Measurements from ENCODE around the gene CEP57L1.
"Not testable (repeated sequence)": the region's sequence is repeated elsewhere in the genome, so short reads cannot be mapped to it uniquely, and the experiment has no call there.

The CEP57L1 gene

GRCh38 chr6:109179507-109179906, 84.2 kb downstream of the CEP57L1 start:
- DNase-seq = no peak

- DNase-seq = no peak
Measured at GRCh38 chr6:109182578-109182977, 87.3 kb downstream of the CEP57L1 start.

- peak; percentile 47 for DNase-seq
Measured at GRCh38 chr6:109183109-109183650, 87.9 kb downstream of the CEP57L1 start.

- DNase-seq = no peak
Measured at GRCh38 chr6:109184638-109185037, 89.3 kb downstream of the CEP57L1 start.

DNA sequence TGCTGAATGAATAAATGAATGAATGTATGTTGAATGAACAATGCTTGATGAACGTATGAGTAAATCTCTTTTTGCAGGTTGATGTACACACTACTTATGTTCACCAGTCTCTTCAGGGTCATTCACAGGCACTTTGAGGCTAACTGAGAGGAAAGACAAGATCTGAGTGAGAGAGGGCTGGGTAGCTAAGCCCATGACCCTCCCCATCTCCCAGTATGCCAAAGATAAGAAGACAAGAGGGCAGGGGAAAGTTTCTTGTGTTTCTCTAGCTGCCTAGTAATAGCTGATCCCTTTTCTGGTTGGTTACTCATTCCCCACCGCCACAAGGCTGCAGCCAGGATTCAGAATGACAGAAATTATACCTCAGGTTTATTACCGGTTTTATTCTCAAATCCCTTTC, 90.7 kb downstream of the CEP57L1 start:
- peak; percentile 61 for DNase-seq

DNA sequence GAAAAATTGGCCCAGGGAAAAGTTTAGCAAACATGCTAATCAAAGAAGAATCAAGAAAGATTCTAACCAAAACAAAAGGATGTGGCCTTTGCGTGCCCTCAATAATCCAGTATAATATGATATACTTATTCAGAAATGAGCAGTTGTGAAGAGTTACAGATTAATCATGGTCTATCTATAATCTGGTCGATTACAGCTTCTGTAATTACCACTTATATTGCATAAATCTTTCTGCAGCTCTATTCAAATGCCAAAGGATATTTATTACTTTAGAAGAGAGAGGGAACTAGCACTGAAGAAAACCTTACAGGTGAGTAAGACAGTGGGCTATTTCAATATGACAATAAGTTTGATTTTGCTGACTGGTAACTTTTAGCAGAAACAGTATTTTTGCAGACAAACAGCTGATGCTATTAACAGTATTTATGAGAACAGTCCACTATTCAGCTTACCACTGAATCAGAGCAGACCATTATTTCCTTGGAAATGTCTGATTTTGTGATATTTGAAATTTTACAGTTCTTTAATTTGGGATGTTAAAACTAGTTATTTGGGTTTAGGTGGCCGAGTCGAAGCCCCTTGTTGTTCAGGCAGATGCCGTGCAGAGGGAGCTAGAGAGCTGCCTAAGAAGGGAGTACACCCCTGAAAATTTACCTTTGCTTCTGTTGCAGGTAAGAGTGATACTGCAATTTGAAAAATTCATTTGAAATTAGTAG, 92.2 kb downstream of the CEP57L1 start:
- peak; percentile 79 for DNase-seq

DNA sequence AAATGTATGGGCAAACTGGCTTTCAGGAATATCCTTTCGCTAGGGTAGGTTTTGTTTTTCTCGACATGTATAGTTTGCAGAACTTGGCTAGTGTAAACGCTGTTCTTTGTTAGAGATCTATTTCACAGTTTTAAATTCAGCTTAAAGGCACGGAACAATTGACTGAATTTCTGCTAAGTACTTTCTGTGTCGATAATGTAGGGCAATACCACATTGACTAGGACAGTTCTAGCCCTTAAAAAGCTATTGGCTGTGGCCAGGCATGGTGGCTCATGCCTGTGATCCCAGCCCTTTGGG, 92.8 kb downstream of the CEP57L1 start:
- no peak for DNase-seq

GRCh38 chr6:109191368-109191767, 96.1 kb downstream of the CEP57L1 start:
- DNase-seq = not testable (repeated sequence)

GRCh38 chr6:109192865-109193264, 97.6 kb downstream of the CEP57L1 start:
- no peak for DNase-seq

DNA sequence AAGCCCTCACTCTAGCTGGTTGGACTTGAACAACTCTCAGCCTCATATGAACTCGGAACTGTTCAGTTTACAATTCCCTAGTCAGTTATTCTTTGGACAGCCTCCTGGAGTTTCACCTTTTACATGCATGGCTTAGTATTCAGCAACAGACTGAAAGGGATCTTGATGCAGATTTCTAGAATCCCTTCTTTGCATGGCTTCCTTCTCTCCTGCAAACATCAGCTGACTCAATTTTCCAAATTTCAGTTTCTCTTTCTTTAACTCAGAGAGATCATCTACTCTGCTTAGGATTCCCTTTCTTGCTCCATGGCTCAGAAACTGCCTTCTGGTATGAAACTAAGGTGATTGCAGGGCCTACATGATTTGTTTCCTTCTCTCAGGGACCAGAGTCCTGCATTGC, 99.6 kb downstream of the CEP57L1 start:
- no peak for DNase-seq

DNA sequence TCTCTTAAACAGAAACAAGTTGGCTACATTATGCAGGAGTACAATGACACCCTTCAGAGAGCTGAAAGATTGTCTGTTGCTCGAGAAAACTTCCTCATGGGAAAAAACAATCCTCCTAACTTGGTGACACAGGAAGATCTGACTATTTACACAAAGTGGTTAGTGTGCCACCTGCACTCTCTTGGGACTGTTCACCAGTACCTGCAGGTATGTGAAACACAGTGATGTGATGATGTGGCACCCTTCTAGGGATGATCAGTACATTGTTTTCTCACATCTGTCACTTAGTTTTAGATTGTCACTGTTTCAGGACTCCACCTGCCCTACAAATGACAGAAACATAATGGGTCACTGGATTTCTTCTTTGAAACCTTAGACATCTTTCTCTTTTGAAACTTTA, 101.8 kb downstream of the CEP57L1 start:
- no peak for DNase-seq

DNA sequence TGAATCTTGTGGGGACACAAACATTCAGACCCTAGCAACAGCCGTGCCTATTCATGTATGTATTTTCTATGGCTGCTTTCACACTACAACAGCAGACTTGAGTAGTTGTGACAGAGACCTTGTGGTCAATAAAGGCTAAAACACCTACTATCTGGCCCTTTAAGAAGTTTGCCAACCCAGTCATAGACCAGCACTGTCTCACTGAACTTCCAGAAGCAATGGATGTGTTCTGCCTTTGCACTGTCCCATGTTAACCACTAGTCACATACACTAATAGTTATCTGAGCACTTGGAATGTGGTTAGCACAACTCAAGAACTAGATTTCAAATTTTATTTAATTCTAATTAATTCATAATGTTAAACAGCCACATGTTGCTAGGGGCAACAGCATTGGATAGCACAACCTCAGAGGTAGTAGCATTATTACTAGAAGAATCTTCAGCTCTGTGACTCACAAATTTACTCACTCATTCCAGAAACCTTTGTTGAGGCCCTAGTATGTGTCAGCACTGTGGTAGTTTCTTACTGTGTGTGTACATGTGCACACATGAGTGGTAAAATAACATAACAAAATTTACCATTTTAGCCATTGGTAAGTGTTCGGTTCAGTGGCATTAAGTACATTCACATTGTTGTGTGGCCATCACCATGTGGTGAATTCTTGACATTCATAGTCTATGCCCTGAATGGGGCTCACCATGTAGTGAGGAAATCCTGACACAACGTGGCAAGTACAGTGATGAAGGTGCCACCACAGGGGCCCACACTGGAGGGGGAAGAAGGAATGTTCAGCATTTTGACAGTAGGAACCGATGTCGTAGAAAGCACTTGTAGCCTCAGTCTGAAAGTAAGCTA, 107.3 kb downstream of the CEP57L1 start:
- no peak for DNase-seq

DNA sequence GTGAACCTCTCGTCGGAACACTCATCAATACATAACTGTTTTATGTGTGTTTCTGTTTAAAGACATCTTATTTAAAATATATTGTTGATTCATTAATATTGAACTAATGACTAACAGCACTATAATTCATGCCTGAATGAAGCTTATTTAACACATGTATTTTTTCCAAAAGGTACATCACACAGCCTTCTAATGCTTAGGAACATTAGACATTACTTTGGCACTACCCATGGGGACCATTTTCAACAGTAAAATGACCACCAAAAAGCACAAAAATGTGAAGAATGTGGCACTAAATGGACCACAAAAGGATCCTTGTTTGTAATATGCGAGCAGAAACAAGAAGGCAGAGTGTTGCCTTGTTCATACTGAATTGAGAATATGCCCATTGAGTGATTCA, 109.2 kb downstream of the CEP57L1 start:
- no peak for DNase-seq

DNA sequence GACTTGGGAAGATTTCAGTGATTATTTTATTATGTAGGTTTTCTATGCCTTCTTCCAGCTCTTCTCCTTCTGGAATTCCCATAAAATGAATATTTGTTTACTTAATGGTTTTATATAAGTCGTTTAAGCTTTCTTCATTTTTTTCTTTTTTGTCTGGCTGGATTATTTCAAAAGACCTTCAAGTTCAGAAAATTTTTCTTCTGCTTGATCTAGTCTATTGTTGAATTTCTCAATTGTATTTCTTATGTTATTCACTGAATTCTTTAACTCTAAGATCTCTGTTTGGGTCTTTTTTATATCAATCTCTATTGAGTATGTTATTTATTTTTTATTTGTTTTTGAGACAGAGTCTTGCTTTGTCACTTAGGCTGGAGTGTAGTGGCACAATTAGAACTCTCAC, 117.4 kb downstream of the CEP57L1 start:
- no peak for DNase-seq
